ENCODE data around the gene ROR2.

GRCh38 chr9:91786132-91786896 is 163.7 kb downstream of the ROR2 start:
- TF ChIP-seq CTCF (IDR thresholded peaks at IDR 0.05 in 8 of 11, conservative IDR thresholded peaks at IDR 0.05 in 3 of 11) = no peak
- TF ChIP-seq POLR2AphosphoS5 (IDR thresholded peaks at IDR 0.05) = no peak
- TF ChIP-seq POLR2A (IDR thresholded peaks at IDR 0.05) = no peak
